ENCODE measurements around the gene TMEM63B.

- no peak for TF ChIP-seq CTCF (conservative IDR thresholded peaks at IDR 0.05)
- TF ChIP-seq ZFX (IDR thresholded peaks at IDR 0.05): no peak
These were observed 38.3 kb upstream of the TMEM63B start for GRCh38 chr6:44088827-44089590.
